ENCODE measurements around the gene RET.

The RET gene

GRCh38 chr10:43156590-43157341 is 79.9 kb downstream of the RET start:
- Histone ChIP-seq H3K9me3 (ENCODE audit: control insufficient read depth in 1 of 2, low read length in 2 of 2) (no peaks in the 10 kb centered on the region), H3K4me1 (ENCODE audit: control insufficient read depth in 1 of 2, insufficient read depth in 2 of 2, low read length in 2 of 2) (peaks cover 0 to 21% of the 10 kb centered on the region in 2 donors), H3K27me3 (ENCODE audit: low read depth, low read length) (no peaks in the 10 kb centered on the region), H3K4me3 (ENCODE audit: low read depth in 1 of 2, low read length in 2 of 2) (no peak overlapping the region), H3K36me3 (ENCODE audit: control insufficient read depth in 1 of 2, insufficient read depth in 2 of 2, low read length in 2 of 2) (peaks cover 2 to 10% of the 10 kb centered on the region in 2 donors), H3K27ac (ENCODE audit: low read length) (no peak overlapping the region)

DNA sequence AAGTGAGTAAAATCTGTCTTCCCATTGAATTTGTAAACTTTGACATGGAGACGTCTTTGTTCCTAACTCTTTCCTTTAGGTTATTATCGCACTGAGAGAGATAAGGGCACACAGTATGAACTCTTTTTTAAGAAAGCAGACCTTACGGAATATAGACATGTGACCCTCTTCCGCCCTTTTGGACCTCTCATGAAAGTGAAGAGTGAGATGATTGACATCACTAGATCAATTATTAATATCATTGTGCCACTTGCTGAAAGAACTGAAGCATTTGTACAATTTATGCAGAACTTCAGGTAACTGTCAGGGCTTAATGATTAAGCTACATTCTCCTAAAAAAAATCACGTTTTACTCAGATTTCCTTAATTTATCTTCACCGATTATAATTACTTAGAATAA is 81.8 kb downstream of the RET start:
- no peak overlapping the region for H3K27ac ChIP-seq (ENCODE audit: low read length)
- peaks cover 0 to 20% of the 10 kb centered on the region in 2 donors for H3K4me1 ChIP-seq (ENCODE audit: control insufficient read depth in 1 of 2, insufficient read depth in 2 of 2, low read length in 2 of 2)
- peaks cover 17 to 18% of the 10 kb centered on the region in 2 donors for H3K36me3 ChIP-seq (ENCODE audit: control insufficient read depth in 1 of 2, insufficient read depth in 2 of 2, low read length in 2 of 2)
- H3K4me3 ChIP-seq (ENCODE audit: low read depth in 1 of 2, low read length in 2 of 2): no peak overlapping the region
- H3K27me3 ChIP-seq (ENCODE audit: low read depth, low read length): no peaks in the 10 kb centered on the region
- no peaks in the 10 kb centered on the region for H3K9me3 ChIP-seq (ENCODE audit: control insufficient read depth in 1 of 2, low read length in 2 of 2)

- Histone ChIP-seq H3K9me3 (ENCODE audit: control insufficient read depth in 1 of 2, low read length in 2 of 2) (no peaks in the 10 kb centered on the region), H3K27ac (ENCODE audit: low read length) (peak overlapping the region; percentile 3), H3K4me3 (ENCODE audit: low read depth in 1 of 2, low read length in 2 of 2) (no peak overlapping the region)
These were observed 83.4 kb downstream of the RET start for GRCh38 chr10:43160046-43160920.

GRCh38 chr10:43160921-43161255 is 84.0 kb downstream of the RET start:
- no peak overlapping the region for H3K27ac ChIP-seq (ENCODE audit: low read length)
- H3K9me3 ChIP-seq (ENCODE audit: control insufficient read depth in 1 of 2, low read length in 2 of 2): no peaks in the 10 kb centered on the region
- no peaks in the 10 kb centered on the region for H3K27me3 ChIP-seq (ENCODE audit: low read depth, low read length)
- peaks cover 17 to 18% of the 10 kb centered on the region in 2 donors for H3K36me3 ChIP-seq (ENCODE audit: control insufficient read depth in 1 of 2, insufficient read depth in 2 of 2, low read length in 2 of 2)
- peaks cover 0 to 20% of the 10 kb centered on the region in 2 donors for H3K4me1 ChIP-seq (ENCODE audit: control insufficient read depth in 1 of 2, insufficient read depth in 2 of 2, low read length in 2 of 2)
- H3K4me3 ChIP-seq (ENCODE audit: low read depth in 1 of 2, low read length in 2 of 2): no peak overlapping the region

More at GRCh38 chr10:43160046-43160920, 83.4 kb downstream of the RET start:
- Histone ChIP-seq H3K27me3 (ENCODE audit: low read depth, low read length) (no peaks in the 10 kb centered on the region), H3K36me3 (ENCODE audit: control insufficient read depth in 1 of 2, insufficient read depth in 2 of 2, low read length in 2 of 2) (peaks cover 17 to 18% of the 10 kb centered on the region in 2 donors), H3K4me1 (ENCODE audit: control insufficient read depth in 1 of 2, insufficient read depth in 2 of 2, low read length in 2 of 2) (peaks cover 0 to 20% of the 10 kb centered on the region in 2 donors)

GRCh38 chr10:43162604-43163003 is 85.7 kb downstream of the RET start:
- H3K9me3 ChIP-seq (ENCODE audit: control insufficient read depth in 1 of 2, low read length in 2 of 2): no peaks in the 10 kb centered on the region
- H3K27ac ChIP-seq (ENCODE audit: low read length): no peak overlapping the region
- H3K36me3 ChIP-seq (ENCODE audit: control insufficient read depth in 1 of 2, insufficient read depth in 2 of 2, low read length in 2 of 2): peaks cover 17 to 18% of the 10 kb centered on the region in 2 donors
- no peaks in the 10 kb centered on the region for H3K27me3 ChIP-seq (ENCODE audit: low read depth, low read length)
- no peak overlapping the region for H3K4me3 ChIP-seq (ENCODE audit: low read depth in 1 of 2, low read length in 2 of 2)
- peaks cover 0 to 12% of the 10 kb centered on the region in 2 donors for H3K4me1 ChIP-seq (ENCODE audit: control insufficient read depth in 1 of 2, insufficient read depth in 2 of 2, low read length in 2 of 2)

DNA sequence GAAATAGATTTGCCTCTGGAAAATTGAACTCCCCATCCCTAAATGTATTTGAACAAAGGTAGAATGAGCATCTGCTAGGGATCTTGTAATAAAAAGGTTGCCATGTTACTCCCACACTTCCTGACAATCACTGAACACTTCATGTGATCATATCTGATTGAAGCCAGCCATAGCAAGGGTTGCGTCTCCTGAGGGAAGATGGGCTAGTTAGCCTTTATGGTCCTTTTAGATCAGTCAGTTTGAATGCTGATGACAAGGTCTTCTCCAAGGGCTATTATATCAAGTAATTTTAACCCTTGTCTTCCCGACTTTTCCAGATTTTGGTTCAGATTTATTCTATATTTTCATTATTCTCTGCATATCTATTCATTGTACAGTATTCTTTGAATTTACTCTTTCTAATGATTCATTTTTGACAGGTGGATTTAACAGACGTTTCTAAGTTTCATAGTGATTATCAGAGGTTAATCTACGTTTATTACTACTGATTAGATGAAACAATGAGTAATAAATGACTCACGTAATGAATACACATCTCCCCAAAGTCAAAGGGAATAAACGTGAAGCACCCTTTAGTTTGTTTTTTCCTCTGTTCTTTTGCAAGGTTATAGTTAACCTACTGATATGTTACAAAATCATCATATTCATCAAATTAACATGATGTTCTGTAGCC is 89.5 kb downstream of the RET start:
- no peaks in the 10 kb centered on the region for H3K9me3 ChIP-seq (ENCODE audit: control insufficient read depth in 1 of 2, low read length in 2 of 2)
- no peak overlapping the region for H3K4me3 ChIP-seq (ENCODE audit: low read depth in 1 of 2, low read length in 2 of 2)
- H3K4me1 ChIP-seq (ENCODE audit: control insufficient read depth in 1 of 2, insufficient read depth in 2 of 2, low read length in 2 of 2): no peaks in the 10 kb centered on the region
- no peaks in the 10 kb centered on the region for H3K27me3 ChIP-seq (ENCODE audit: low read depth, low read length)
- H3K36me3 ChIP-seq (ENCODE audit: control insufficient read depth in 1 of 2, insufficient read depth in 2 of 2, low read length in 2 of 2): peaks cover 17 to 18% of the 10 kb centered on the region in 2 donors
- H3K27ac ChIP-seq (ENCODE audit: low read length): no peak overlapping the region

DNA sequence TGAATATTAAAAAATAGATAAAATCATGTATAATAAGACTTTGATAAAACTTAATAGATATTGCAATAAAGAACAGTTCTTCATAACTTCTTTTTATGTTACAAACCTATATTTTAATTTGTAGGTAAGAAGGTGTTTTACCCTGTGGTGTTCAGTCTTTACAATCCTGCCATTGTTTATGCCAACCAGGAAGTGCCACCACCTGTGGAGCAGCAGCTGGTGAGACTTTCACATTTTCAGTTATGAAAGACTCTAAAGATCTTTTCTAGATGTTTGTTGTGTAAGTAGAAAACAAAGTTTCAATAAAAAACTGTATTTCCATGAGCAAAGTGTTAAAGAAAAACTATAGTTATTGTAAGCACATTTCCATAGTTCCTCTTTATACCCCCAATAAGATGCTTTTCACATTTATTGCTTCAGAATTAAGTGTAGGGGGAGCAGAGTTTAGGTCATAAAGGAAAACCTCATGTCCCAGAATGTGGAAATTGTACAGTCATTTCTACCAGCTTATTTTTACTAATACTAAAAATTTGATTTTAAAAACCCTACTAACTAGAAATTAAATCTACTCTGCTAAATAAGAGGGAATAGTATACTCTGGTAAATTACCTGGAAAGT is 90.1 kb downstream of the RET start:
- Histone ChIP-seq H3K4me1 (ENCODE audit: control insufficient read depth in 1 of 2, insufficient read depth in 2 of 2, low read length in 2 of 2) (peaks cover 0 to 4% of the 10 kb centered on the region in 2 donors), H3K36me3 (ENCODE audit: control insufficient read depth in 1 of 2, insufficient read depth in 2 of 2, low read length in 2 of 2) (peaks cover 13 to 18% of the 10 kb centered on the region in 2 donors), H3K27me3 (ENCODE audit: low read depth, low read length) (no peaks in the 10 kb centered on the region), H3K27ac (ENCODE audit: low read length) (no peak overlapping the region), H3K9me3 (ENCODE audit: control insufficient read depth in 1 of 2, low read length in 2 of 2) (no peaks in the 10 kb centered on the region), H3K4me3 (ENCODE audit: low read depth in 1 of 2, low read length in 2 of 2) (no peak overlapping the region)

DNA sequence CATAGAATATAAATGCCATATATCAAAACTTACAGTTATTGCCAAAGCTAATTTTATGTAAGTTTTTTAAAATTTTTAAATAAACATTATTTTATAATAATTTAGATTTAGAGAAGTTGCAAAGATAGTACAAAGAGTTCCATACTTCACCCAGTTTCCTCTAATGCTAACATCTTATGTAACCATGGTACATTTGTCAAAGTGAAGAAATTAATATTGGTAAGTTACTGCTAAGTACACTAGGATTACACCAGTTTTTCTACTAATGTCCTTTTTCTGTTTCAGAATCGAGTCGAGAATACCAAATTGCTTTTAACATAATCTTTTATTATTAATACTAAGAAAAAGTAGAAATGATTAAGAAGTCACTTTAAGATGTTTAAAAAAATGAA is 90.6 kb downstream of the RET start:
- H3K4me1 ChIP-seq (ENCODE audit: control insufficient read depth in 1 of 2, insufficient read depth in 2 of 2, low read length in 2 of 2): peaks cover 0 to 7% of the 10 kb centered on the region in 2 donors
- peaks cover 11 to 17% of the 10 kb centered on the region in 2 donors for H3K36me3 ChIP-seq (ENCODE audit: control insufficient read depth in 1 of 2, insufficient read depth in 2 of 2, low read length in 2 of 2)
- H3K4me3 ChIP-seq (ENCODE audit: low read depth in 1 of 2, low read length in 2 of 2): no peak overlapping the region
- H3K9me3 ChIP-seq (ENCODE audit: control insufficient read depth in 1 of 2, low read length in 2 of 2): no peaks in the 10 kb centered on the region
- H3K27ac ChIP-seq (ENCODE audit: low read length): no peak overlapping the region
- no peaks in the 10 kb centered on the region for H3K27me3 ChIP-seq (ENCODE audit: low read depth, low read length)

DNA sequence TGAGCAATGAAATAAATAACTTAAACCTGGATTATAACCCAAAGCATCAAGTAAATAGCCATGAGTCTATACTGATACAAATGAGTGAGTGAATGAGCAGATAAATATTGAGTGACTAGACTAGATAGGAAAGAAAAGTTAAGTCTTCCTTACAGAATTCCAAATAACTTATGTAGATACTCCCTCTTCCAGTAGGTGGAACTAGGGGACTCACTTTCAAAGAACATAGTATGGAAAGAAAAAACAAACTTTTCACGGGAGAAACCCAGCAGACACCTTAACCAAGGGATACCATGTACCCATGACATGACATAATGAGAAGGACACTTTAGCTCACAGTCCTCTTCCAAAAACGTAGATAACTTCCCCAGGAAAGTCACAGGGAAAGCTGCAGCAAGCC is 93.6 kb downstream of the RET start:
- no peaks in the 10 kb centered on the region for H3K9me3 ChIP-seq (ENCODE audit: control insufficient read depth in 1 of 2, low read length in 2 of 2)
- no peak overlapping the region for H3K4me3 ChIP-seq (ENCODE audit: low read depth in 1 of 2, low read length in 2 of 2)
- no peak overlapping the region for H3K27ac ChIP-seq (ENCODE audit: low read length)
- H3K4me1 ChIP-seq (ENCODE audit: control insufficient read depth in 1 of 2, insufficient read depth in 2 of 2, low read length in 2 of 2): peaks cover 0 to 7% of the 10 kb centered on the region in 2 donors
- H3K36me3 ChIP-seq (ENCODE audit: control insufficient read depth in 1 of 2, insufficient read depth in 2 of 2, low read length in 2 of 2): peaks cover 6 to 30% of the 10 kb centered on the region in 2 donors
- H3K27me3 ChIP-seq (ENCODE audit: low read depth, low read length): no peaks in the 10 kb centered on the region

DNA sequence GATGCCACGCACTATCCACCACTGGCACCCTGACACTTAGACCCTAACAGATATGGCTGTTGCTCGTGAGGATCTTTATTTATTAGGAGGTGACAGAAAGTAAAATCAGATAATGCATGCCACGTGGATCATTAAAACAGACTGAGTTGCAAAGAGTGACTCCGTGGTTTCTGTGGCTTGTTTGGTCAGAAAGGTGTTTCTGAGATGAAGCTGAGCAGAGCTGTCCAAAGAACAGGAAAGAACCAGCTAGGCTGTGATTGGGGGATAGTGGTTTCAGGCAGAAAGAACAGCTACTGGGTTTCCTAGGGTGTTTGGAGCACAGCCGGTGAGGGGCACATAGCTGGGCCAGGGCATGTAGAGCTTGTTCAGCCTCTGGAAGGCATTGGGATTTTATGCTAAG is 95.8 kb downstream of the RET start:
- no peak overlapping the region for H3K4me3 ChIP-seq (ENCODE audit: low read depth in 1 of 2, low read length in 2 of 2)
- H3K27ac ChIP-seq (ENCODE audit: low read length): no peak overlapping the region
- H3K4me1 ChIP-seq (ENCODE audit: control insufficient read depth in 1 of 2, insufficient read depth in 2 of 2, low read length in 2 of 2): peaks cover 0 to 10% of the 10 kb centered on the region in 2 donors
- no peaks in the 10 kb centered on the region for H3K9me3 ChIP-seq (ENCODE audit: control insufficient read depth in 1 of 2, low read length in 2 of 2)
- H3K27me3 ChIP-seq (ENCODE audit: low read depth, low read length): no peaks in the 10 kb centered on the region
- H3K36me3 ChIP-seq (ENCODE audit: control insufficient read depth in 1 of 2, insufficient read depth in 2 of 2, low read length in 2 of 2): peaks cover 21 to 51% of the 10 kb centered on the region in 2 donors

- Histone ChIP-seq H3K9me3 (ENCODE audit: control insufficient read depth in 1 of 2, low read length in 2 of 2) (no peaks in the 10 kb centered on the region), H3K4me1 (ENCODE audit: control insufficient read depth in 1 of 2, insufficient read depth in 2 of 2, low read length in 2 of 2) (peaks cover 0 to 10% of the 10 kb centered on the region in 2 donors), H3K4me3 (ENCODE audit: low read depth in 1 of 2, low read length in 2 of 2) (no peak overlapping the region), H3K27me3 (ENCODE audit: low read depth, low read length) (no peaks in the 10 kb centered on the region), H3K27ac (ENCODE audit: low read length) (no peak overlapping the region), H3K36me3 (ENCODE audit: control insufficient read depth in 1 of 2, insufficient read depth in 2 of 2, low read length in 2 of 2) (peaks cover 25 to 56% of the 10 kb centered on the region in 2 donors)
These were observed 96.3 kb downstream of the RET start for GRCh38 chr10:43173120-43173519.
